ENCODE measurements around the gene METTL13. TPM values are rescaled to one million over a fixed set of nuclear protein-coding genes. Genes with fewer than 3 reads are reported as not detected.

Gene METTL13
- total RNA-seq, 1 donor from 2014 or later, result 25.1 TPM

- no peaks in the 10 kb centered on the region for H3K27me3 ChIP-seq (ENCODE audit: insufficient read depth, low read length)
- H3K4me3 Mint-ChIP-seq (ENCODE audit: unreplicated experiment), result no peak overlapping the region
- FAIRE-seq, result no peak
- peaks cover 5% of the 10 kb centered on the region for H3K9me3 ChIP-seq (ENCODE audit: insufficient read depth, low read depth, low read length)
- H3K4me3 ChIP-seq (ENCODE audit: insufficient read depth, low read depth, low read length), result no peak overlapping the region
- no peak for DNase-seq (ENCODE audit: low read depth)
- no peaks in the 10 kb centered on the region for H3K4me1 Mint-ChIP-seq (ENCODE audit: low read depth, unreplicated experiment)
- no peaks in the 10 kb centered on the region for H3K79me2 ChIP-seq (ENCODE audit: insufficient read depth, low read length)
- H3K36me3 Mint-ChIP-seq (ENCODE audit: low read depth, unreplicated experiment), result peaks cover 5% of the 10 kb centered on the region
- no peak overlapping the region for H2AFZ ChIP-seq (ENCODE audit: low read depth, low read length)
- H3K36me3 ChIP-seq (ENCODE audit: insufficient read depth, low read length), result no peaks in the 10 kb centered on the region
- no peaks in the 10 kb centered on the region for H3K4me1 ChIP-seq (ENCODE audit: insufficient read depth, low read length)
- H3K27ac Mint-ChIP-seq (ENCODE audit: unreplicated experiment), result no peak overlapping the region
- no peak overlapping the region for H3K4me2 ChIP-seq (ENCODE audit: low read length)
- no peaks in the 10 kb centered on the region for H4K20me1 ChIP-seq (ENCODE audit: insufficient read depth, low read length)
- no peak overlapping the region for H3K27ac ChIP-seq (ENCODE audit: low read depth, low read length)
- H3K9me3 Mint-ChIP-seq (ENCODE audit: unreplicated experiment), result peaks cover 6% of the 10 kb centered on the region
- H3K27me3 Mint-ChIP-seq (ENCODE audit: low read depth, unreplicated experiment), result no peaks in the 10 kb centered on the region
- no peak overlapping the region for H3K9ac ChIP-seq (ENCODE audit: low read length)
- TF ChIP-seq CTCF (IDR thresholded peaks at IDR 0.05; ENCODE audit: insufficient read depth, low read depth, low read length), result no peak
- no peak for TF ChIP-seq EZH2 (IDR thresholded peaks at IDR 0.05; ENCODE audit: insufficient read depth, low read length)
Observed at GRCh38 chr1:171828794-171829193, 47.3 kb downstream of the METTL13 start.

GRCh38 chr1:171833091-171833825 is 51.8 kb downstream of the METTL13 start:
- Histone ChIP-seq H3K4me2 (ENCODE audit: low read length) (no peak overlapping the region), H3K4me1 (ENCODE audit: insufficient read depth, low read length) (no peaks in the 10 kb centered on the region), H3K79me2 (ENCODE audit: insufficient read depth, low read length) (no peaks in the 10 kb centered on the region), H4K20me1 (ENCODE audit: insufficient read depth, low read length) (no peaks in the 10 kb centered on the region), H3K27ac (ENCODE audit: low read depth, low read length) (no peak overlapping the region), H3K9me3 (ENCODE audit: insufficient read depth, low read depth, low read length) (no peaks in the 10 kb centered on the region), H2AFZ (ENCODE audit: low read depth, low read length) (no peak overlapping the region), H3K36me3 (ENCODE audit: insufficient read depth, low read length) (no peaks in the 10 kb centered on the region), H3K27me3 (ENCODE audit: insufficient read depth, low read length) (no peaks in the 10 kb centered on the region), H3K9ac (ENCODE audit: low read length) (no peak overlapping the region), H3K4me3 (ENCODE audit: insufficient read depth, low read depth, low read length) (no peak overlapping the region)
- Mint-ChIP-seq H3K4me1 (ENCODE audit: low read depth, unreplicated experiment) (no peaks in the 10 kb centered on the region), H3K36me3 (ENCODE audit: low read depth, unreplicated experiment) (no peaks in the 10 kb centered on the region), H3K9me3 (ENCODE audit: unreplicated experiment) (no peaks in the 10 kb centered on the region), H3K27me3 (ENCODE audit: low read depth, unreplicated experiment) (no peaks in the 10 kb centered on the region), H3K4me3 (ENCODE audit: unreplicated experiment) (no peak overlapping the region), H3K27ac (ENCODE audit: unreplicated experiment) (peak overlapping the region; percentile 45)
- FAIRE-seq, result no peak
- DNase-seq (ENCODE audit: low read depth), result peak; percentile 9
- TF ChIP-seq CTCF (IDR thresholded peaks at IDR 0.05; ENCODE audit: insufficient read depth, low read depth, low read length) (no peak), EZH2 (IDR thresholded peaks at IDR 0.05; ENCODE audit: insufficient read depth, low read length) (no peak)

GRCh38 chr1:171834821-171835220 is 53.4 kb downstream of the METTL13 start:
- H2AFZ ChIP-seq (ENCODE audit: low read depth, low read length), result no peak overlapping the region
- no peaks in the 10 kb centered on the region for H3K4me1 ChIP-seq (ENCODE audit: insufficient read depth, low read length)
- Mint-ChIP-seq H3K9me3 (ENCODE audit: unreplicated experiment) (no peaks in the 10 kb centered on the region), H3K4me3 (ENCODE audit: unreplicated experiment) (no peak overlapping the region), H3K27ac (ENCODE audit: unreplicated experiment) (no peak overlapping the region), H3K36me3 (ENCODE audit: low read depth, unreplicated experiment) (no peaks in the 10 kb centered on the region), H3K27me3 (ENCODE audit: low read depth, unreplicated experiment) (peaks cover 3% of the 10 kb centered on the region), H3K4me1 (ENCODE audit: low read depth, unreplicated experiment) (no peaks in the 10 kb centered on the region)
- no peaks in the 10 kb centered on the region for H3K9me3 ChIP-seq (ENCODE audit: insufficient read depth, low read depth, low read length)
- no peak overlapping the region for H3K4me3 ChIP-seq (ENCODE audit: insufficient read depth, low read depth, low read length)
- H3K27me3 ChIP-seq (ENCODE audit: insufficient read depth, low read length), result no peaks in the 10 kb centered on the region
- no peaks in the 10 kb centered on the region for H3K36me3 ChIP-seq (ENCODE audit: insufficient read depth, low read length)
- no peak overlapping the region for H3K9ac ChIP-seq (ENCODE audit: low read length)
- FAIRE-seq (no peak), DNase-seq (ENCODE audit: low read depth) (no peak)
- no peak overlapping the region for H3K4me2 ChIP-seq (ENCODE audit: low read length)
- TF ChIP-seq EZH2 (IDR thresholded peaks at IDR 0.05; ENCODE audit: insufficient read depth, low read length), result no peak
- TF ChIP-seq CTCF (IDR thresholded peaks at IDR 0.05; ENCODE audit: insufficient read depth, low read depth, low read length), result no peak
- no peak overlapping the region for H3K27ac ChIP-seq (ENCODE audit: low read depth, low read length)
- no peaks in the 10 kb centered on the region for H4K20me1 ChIP-seq (ENCODE audit: insufficient read depth, low read length)
- H3K79me2 ChIP-seq (ENCODE audit: insufficient read depth, low read length), result no peaks in the 10 kb centered on the region

Data from astrocyte (in vitro differentiated cells and primary cell).